ENCODE data around the gene AGPAT4.

Gene AGPAT4

GRCh38 chr6:161276605-161277155, 2.8 kb upstream of the AGPAT4 start:
- FAIRE-seq, result no peak
- no peak for TF ChIP-seq CTCF (IDR thresholded peaks at IDR 0.05; ENCODE audit: insufficient read depth, missing control alignments)
- no peak for DNase-seq (ENCODE audit: insufficient read length, low spot score)

- no peak for DNase-seq (ENCODE audit: insufficient read length, low spot score)
- no peak for TF ChIP-seq CTCF (IDR thresholded peaks at IDR 0.05; ENCODE audit: insufficient read depth, missing control alignments)
- no peak for FAIRE-seq
Measured at GRCh38 chr6:161274898-161275297, 1.0 kb upstream of the AGPAT4 start.

- no peak for FAIRE-seq
- no peak for TF ChIP-seq CTCF (IDR thresholded peaks at IDR 0.05; ENCODE audit: insufficient read depth, missing control alignments)
- no peak for DNase-seq (ENCODE audit: insufficient read length, low spot score)
Measured at GRCh38 chr6:161274488-161274858, 612 bp upstream of the AGPAT4 start.

GRCh38 chr6:161273274-161273751, 548 bp downstream of the AGPAT4 start:
- DNase-seq (ENCODE audit: insufficient read length, low spot score), result no peak
- TF ChIP-seq CTCF (IDR thresholded peaks at IDR 0.05; ENCODE audit: insufficient read depth, missing control alignments), result no peak
- no peak for FAIRE-seq

GRCh38 chr6:161272635-161273273, 1.1 kb downstream of the AGPAT4 start:
- no peak for DNase-seq (ENCODE audit: insufficient read length, low spot score)
- no peak for TF ChIP-seq CTCF (IDR thresholded peaks at IDR 0.05; ENCODE audit: insufficient read depth, missing control alignments)
- FAIRE-seq, result no peak

- no peak for TF ChIP-seq CTCF (IDR thresholded peaks at IDR 0.05; ENCODE audit: insufficient read depth, missing control alignments)
- DNase-seq (ENCODE audit: insufficient read length, low spot score) (no peak), FAIRE-seq (no peak)
Measured at GRCh38 chr6:161271343-161272030, 2.4 kb downstream of the AGPAT4 start.

- FAIRE-seq (no peak), DNase-seq (ENCODE audit: insufficient read length, low spot score) (no peak)
- no peak for TF ChIP-seq CTCF (IDR thresholded peaks at IDR 0.05; ENCODE audit: insufficient read depth, missing control alignments)
Measured at GRCh38 chr6:161270116-161270515, 3.7 kb downstream of the AGPAT4 start.
